NCI-H1436 (cell line): ENCODE results near the gene ZNF483.
"Not testable (repeated sequence)": the region's sequence is repeated elsewhere in the genome, so short reads cannot be mapped to it uniquely, and the experiment has no call there.

Source experiments
- DNase-seq: peaks from one replicate; lab custom pipeline; 2025; lab: John Stamatoyannopoulos, UW

The ZNF483 gene

DNA sequence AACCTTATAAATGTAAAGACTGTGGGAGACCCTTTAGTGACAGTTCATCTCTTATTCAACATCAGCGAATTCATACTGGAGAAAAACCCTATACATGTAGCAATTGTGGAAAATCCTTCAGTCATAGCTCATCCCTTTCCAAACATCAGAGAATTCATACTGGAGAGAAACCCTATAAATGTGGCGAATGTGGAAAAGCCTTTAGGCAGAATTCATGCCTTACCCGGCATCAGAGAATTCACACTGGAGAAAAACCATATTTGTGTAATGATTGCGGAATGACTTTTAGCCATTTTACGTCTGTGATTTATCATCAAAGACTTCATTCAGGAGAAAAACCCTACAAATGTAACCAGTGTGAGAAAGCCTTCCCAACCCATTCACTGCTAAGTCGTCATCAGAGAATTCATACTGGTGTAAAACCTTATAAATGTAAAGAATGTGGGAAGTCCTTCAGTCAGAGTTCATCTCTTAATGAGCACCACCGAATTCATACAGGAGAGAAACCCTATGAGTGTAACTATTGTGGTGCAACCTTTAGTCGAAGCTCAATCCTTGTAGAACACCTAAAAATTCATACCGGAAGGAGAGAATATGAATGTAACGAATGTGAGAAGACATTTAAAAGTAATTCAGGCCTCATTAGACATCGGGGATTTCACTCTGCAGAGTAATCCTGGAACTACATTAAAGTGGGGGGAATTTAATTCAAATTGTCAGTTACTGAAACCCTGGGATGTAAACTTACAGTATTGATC, 17.7 kb downstream of the ZNF483 start:
- DNase-seq = no peak

DNA sequence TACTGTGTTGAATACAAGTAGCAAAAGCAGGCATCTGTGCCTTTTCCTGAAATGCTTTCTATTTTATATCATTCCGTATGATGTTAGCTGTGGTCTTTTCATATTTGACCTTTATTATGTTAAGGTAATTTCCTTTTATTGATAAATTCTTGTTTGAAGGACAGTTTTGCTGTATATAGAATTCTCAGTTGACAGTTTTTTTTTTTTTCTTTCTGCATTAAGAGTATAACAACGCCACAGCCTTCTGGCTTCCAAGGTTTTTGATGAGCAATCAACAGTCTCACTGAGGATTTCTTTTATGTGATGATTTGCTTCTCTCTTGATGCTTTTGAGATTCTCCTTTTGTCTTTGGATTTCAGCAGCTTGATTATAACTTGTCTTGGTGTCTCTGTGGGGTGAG, 23.6 kb downstream of the ZNF483 start:
- DNase-seq = no peak

DNA sequence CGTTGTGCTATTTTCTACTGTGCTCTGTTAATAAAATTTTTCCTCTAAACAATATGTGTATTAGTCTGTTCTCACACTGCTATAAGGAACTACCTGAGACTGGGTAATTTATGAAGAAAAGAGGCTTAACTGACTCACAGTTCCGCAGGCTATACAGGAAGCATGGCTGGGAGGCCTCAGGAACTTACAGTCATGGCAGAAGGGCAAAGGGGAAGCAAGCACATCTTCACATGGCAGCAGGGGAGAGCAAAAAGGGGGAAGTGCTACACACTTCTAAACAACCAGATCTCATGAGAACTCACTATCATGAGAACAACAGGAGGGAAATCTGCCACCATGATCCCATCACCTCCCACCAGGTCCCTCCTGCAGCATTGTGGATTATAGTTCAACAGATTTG, 30.4 kb downstream of the ZNF483 start:
- DNase-seq = not testable (repeated sequence)

DNA sequence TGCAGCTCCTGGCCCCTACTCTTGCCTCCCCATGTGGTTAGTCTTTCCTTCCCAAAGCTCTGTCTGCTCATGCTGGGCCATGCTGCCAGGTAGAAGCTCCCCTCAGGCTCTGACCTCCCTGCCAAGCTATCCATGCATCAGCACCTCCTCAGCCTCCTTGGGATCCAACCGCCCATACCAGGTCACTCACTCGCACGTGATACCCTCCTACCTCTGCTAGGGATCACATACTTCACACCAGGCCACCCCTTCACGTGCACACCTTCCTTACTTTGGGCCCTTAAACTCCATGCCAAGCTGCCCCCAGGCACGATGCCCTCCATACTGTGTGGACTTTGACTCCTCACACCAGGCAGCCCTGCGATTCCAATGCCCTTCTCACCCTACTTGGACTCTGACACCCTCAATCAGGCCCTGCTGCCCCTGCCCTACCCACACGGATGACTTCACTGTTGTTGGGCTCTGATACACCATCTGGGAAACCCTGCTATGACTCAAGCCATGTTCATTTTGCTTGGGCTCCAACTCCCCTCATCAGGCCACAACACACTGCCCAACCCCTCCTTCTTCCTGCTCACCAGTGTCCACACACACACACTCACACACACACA, 34.1 kb downstream of the ZNF483 start:
- no peak for DNase-seq

DNA sequence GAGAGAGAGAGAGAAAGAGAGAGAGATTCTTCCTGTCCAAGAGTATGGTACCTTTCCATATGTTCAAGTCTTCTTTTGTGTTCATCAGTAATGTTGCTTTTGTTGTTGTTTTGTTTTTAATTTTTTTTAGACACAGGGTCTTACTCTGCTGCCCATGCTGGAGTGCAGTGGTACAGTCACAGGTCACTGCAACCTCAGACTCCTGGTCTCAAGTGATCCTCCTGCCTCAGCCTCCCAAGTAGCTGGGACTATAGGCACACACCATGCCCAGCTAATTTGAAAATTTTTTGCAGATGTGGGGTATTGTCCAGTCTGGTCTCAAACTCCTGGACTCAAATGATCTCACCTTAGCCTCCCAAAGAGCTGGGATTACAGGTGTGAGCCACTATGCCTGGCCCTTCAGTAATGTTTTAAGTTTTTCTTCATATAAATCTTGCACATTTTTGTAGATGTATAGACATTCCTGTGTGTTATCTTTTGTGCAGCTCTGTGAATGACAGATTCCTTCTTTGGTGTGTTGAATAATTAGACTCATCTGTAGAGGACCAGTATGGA, 36.3 kb downstream of the ZNF483 start:
- no peak for DNase-seq

DNA sequence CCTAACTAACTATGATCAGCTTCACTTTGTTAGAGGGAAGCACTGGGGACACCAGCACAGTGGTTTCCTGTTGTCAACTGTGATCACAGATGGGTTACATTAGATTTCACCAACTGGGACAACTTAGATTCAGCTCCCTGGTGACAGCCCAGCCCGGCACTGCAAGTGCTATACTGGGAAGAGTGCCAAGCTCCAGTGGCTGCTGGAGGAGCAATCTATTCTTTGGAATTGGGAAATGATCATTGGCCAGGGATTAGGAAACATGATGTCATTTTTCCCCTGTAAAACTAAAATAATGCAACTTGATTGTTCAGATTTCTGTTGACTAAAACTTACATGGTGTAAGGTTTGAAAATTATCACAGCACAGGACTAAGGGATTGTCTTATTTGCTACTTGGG, 41.3 kb downstream of the ZNF483 start:
- no peak for DNase-seq

DNA sequence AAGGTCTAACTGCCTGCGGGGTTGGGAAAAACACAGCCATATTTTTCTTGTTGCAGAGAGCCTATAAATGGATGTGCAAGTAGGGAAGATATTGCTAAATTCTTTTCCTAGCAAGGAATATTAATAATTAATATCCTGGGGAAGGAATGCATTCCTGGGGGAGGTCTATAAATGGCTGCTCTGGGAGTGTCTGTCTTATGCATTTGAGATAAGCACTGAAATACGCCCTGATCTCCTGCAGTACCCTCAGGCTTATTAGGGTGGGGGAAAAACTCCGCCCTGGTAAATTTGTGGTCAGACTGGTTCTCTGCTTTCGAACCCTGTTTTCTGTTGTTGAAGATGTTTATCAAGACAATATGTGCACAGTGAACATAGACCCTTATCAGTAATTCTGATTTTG, 43.1 kb downstream of the ZNF483 start:
- not testable (repeated sequence) for DNase-seq

DNA sequence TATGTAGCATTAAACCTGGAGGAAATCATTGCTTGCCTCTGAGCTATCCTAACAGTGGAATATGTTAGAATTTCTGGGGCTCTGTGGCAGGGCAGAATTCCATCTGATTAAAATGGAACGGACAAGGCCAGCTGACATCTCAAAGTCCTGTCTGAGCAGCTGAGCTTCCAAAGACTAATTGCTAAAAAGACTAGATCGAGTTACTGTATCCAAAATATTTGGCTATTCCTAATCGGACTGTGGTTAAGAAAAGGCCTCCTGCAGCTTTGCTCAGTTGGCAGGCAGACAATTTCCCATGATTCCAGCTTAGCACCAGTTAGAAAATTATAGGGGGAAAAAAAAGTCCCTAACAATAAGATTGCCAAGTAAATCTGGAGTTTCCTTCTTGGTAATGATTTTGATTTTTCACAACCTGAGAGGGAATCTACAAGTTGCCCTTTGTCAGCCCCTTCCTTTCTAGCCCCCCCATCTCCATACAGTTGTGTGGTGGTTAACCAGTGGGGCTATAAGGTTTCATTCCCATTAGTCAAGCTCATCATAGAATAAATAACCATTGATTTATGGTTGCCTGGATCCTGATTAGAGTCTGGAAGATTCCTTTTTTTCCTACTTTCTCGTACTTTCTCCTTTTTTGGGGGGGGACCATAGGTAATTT, 48.1 kb downstream of the ZNF483 start:
- DNase-seq = no peak

DNA sequence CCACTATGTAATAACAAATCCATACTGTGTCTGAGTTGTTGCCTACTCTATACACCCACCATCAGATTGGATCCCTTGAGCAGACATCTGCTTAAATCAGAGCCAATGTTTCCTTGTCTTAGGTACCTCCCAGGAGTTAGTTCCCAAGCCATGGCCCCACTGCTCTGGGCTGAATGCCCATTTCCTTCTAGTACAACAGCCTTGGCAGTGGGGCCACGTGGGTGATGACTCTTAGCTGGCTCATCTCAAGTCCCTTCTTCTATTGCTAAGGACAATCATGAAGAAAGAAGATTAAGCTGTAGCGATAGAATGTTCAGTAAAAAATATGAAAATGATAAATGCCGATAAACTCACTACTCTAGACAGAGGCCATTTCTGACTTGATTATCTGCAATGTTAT, 57.9 kb downstream of the ZNF483 start:
- no peak for DNase-seq

DNA sequence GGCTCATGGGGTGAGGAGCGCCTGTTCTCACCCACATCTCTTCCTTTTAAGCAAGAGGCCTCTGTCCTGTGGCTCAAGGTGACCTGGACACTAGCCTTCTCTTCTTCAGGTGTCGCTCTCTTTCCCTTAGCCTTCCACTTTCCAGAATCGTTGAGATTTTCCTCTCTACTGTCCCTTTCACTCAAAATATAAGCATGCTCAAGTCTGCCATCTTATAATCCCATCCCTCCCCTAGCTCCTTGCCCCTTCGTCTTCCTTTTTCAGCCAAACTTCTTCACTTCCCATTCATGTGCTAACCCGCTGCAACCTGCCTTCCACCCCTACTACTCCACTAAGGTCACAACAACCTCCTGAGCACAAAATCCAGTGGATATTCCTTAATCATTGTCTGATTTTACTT, 61.4 kb downstream of the ZNF483 start:
- no peak for DNase-seq

DNA sequence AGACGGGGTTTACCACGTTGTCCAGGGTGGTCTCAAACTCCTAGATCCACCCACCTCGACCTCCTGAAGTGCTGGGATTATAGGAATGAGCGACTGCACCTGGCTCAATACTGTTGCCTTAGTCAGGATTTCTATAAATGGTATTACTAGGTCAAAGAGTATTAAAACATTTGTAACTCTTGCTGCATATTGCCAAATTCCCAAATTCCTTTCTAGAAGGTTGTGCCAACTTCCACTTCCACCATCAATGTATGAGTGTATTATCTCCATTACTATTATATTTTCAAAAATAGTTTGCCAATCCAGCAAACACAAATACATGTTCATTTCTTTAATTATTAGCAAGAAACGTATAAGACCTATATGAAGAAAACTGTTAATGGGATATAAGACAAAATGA, 63.9 kb downstream of the ZNF483 start:
- no peak for DNase-seq

DNA sequence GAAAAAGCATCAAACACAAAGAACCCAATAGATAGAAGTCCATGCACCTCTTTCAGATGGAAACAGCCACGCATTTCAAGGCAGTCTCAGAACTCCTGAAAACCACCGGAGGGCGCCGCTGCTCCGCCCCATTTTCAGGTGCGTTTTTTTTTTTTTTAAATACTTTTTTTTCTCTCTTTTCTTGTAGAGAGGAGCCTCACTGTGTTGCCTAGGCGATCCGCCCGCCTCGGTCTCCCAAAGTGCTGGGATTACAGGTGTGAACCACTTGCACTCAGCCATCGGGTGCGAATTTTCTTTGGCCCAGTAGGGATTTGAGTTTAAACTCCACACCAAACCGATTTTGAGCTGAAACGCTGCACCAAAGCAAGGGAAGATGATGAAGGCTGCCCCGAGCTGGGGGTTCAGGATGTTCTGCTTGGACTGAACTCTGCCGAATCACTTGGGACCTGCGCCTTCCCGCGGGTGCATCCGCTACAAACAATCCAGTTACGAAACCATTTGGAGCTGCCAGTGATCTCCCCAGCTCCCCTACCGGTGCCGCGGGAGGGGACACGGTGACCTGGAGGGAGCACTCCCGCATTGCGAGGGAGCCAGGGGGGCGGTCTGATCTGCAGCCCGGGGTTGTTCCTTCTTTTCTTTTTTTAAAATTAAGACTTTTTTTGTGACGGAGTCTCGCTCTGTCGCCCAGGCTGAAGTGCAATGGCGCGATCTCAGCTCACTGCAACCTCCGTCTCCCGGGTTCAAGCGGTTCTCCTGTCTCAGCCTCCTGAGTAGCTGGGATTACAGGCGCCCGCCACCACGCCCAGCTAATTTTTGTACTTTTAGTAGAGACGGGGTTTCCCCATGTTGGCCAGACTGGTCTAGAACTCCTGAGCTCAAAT, 73.1 kb downstream of the ZNF483 start:
- peak; percentile 26 for DNase-seq

DNA sequence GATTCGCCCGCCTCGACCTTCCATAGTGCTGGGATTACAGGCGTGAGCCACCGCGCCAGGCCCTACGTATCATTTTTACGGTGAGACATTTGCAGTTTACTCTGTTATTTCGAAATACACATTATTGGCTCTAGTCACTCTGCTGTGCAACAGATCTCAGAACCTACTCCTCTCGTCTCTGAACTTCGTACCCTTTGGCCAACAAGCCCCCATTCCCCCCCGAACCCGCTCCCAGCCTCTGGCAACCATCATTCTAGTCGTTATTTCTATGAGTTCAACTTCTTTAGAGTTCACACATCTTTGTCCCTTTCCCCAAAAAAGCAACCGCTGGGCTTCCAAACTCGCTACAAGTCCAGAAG, 73.7 kb downstream of the ZNF483 start:
- no peak for DNase-seq

DNA sequence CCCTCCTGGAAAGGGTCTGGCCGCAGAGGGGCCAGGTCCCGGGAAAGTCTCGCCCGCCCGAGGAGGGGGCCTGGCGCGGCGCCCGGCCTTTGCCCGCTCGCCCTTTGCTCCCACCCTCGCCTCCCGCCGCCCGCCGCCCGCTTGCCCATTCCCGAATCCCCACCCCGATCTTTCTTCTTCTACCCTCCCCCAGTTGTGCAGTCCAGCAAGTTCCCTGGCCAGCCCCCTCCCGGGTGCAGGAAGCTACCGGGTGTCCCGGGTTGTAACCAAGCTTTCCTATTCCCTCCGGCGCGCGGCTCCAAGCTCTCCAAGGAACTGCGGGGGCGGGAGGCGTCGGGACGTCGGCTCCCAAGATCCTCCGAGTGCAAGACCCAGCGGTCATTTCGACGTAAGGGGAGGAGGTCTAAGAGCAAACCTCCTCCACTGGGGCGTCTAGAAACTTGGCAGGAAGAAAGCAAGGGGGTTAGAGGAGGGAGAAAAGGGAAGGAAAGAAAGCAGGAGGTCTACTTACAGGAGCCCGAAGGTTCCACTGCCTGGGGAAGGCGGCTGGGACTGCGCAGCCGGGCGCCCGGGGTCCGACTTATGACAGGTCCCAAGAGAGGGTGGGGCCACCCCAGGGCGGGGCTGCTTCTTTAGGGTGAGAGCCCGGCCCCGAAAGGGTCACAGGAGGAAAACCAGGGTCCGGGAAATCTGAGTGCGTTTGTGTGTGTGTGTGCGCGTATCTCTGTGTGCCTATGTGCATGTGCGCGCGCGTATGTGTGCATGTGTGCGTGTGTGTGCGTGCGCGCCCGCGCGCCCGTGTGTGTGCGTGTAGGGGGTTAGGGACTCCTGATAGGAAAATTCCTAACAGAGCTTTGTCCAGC, 74.3 kb downstream of the ZNF483 start, which contains the start of gene PTGR1:
Gene PTGR1 (minus strand): TSS at position 556 of the 863 bp plus-strand sequence. CDS start 2,225 bp downstream, outside the sequence.
- no peak for DNase-seq

DNA sequence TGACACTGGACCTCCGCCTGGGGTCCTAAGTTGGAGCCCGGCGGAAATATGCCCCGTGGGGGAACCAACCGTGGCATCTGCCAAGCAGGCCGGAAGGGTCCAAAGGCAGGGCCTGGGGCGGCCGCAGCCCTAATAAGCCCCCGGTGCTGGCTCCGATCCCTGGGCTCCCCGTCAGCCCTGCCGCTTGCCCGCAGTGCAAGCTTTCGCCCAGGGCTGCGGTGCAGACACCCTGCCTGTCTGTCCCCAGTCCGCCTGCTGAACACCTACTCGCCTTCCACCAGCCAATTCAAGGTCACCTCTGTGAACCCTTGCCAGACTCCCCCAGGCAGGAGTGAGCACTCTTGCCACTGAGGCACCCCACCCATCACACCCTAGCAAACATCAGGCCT, 75.0 kb downstream of the ZNF483 start:
- DNase-seq = no peak

DNA sequence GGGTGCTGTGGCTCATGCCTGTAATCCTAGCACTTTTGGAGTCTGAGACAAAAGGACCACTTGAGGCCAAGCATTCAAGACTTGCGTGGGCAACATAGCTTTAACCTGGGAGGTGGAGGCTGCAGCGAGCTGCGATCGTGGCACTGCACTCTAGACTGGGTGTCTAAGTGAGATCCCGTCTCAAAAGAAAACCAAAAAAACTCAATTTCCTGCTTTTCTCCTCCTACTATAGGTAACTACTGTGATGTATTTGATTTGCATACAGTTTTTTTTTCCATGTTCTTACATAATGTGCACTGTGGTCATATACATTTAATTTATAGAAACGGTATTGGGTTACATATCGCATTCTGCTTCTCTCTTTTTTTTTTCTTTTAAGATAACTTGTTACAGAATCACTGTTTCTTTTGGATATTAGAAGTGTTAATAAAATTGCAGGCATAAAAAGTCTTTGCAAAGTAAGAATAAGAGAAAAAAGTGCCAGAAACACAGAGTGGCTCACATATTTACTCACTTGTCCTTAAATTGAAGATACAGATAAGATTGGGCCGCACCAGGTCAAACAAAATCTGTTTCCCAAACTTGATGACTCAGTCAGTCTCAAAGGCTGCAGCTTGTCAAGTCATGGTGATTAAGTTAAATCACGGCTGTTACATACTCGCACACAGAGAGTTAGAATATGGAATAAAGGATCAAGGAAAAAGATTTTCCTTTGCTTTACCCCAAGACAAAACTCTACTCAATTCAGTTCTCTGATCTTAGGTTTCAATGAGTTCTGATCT, 76.4 kb downstream of the ZNF483 start:
- DNase-seq = no peak

DNA sequence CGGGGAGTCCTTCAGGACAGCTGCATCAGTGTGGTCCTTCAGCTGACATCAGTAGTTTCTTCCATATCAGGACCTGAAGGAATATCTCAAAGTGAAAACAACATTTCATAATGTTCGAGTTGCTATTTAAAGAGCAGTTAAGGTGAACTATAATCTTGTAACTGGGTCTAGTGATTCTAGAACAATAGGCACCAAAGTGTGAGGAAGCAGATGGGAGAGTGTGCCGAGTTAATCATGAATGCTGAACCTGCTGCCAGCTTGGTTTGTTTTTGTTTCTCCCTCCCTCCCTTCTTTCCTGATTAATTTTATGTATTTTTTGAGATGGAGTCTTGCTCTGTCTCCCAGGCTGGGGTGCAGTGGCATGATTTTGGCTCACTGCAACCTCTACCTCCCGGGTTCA, 78.1 kb downstream of the ZNF483 start:
- DNase-seq = no peak

DNA sequence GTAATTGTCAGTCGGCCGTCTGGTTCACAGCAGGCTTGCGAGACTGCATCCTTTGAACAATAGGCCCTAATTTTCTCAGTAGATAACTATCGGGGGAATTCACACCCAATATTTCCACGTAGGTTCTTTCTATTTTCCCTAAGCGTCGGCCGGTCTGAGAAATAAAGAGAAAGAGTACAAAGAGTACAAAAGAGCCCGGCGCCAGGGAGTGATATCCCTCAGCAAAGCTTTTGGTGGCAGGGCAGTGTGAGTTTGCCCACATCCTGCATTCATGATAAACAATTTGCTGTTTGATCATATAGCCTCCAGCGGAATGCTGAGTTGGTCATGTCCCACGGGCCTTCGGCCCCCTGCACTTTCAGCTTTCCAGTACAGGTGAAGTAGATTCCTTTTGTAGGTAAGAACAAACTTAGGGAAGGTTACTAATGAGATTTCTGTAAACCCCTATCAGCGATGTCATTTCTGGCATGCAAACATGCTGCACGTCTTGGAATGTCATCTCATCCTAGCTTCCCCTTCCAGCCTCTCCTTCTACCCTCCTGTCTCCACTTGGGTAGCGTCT, 79.2 kb downstream of the ZNF483 start:
- DNase-seq = no peak

DNA sequence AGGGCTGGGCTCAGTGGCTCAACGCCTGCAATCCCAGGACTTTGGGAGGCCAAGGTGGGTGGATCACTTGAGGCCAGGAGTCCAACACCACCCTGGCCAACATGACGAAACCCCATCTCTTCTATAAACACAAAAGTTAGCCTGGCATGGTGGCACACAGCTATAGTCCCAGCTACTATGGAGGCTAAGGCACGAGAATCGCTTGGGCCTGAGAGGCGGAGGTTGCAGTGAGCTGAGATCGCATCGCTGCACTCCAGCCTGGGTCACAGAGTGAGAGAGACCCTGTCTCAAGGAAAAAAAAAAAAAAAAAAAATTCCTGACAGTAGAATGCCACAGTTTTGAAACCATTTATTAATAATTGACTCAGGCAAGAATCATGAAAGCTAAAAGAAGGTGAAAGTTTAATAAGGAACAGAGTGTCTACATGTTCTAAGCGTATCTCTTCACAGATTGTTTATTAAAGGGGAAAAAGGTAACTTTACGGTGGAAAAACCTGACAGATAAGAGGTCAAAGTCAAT, 80.1 kb downstream of the ZNF483 start:
- DNase-seq = no peak

DNA sequence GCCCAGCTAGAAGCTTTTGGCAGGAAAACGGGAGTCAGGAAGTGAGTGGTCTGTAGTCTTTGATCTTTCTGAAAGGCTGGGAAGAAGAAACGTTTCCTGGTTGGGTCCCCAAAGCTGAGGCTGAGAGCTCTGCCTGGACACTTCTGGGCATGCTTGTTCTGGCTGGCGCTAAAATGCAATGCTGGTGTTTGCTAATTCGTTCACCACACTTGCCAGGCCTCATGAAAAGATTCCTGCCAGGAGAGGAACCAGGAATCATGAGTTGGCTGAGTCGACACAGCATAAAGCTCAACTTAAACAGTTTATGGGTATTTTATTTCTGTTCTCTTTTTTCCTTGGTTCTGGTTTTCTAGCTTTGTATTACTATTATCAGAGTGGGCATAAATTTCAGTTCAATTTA, 85.2 kb downstream of the ZNF483 start:
- no peak for DNase-seq
